HEK293 (cell line): ENCODE measurements around the gene SLC44A5.

Experiments
- YY2 ChIP-seq: fragments of 450-650 bp; formaldehyde crosslinking; IDR thresholded peaks from 2 replicates; pipeline ENCODE4 v1.5.1; 2016; ENCODE audit warnings: missing biosample characterization, missing genetic modification characterization
- ZNF350 ChIP-seq: fragments of 450-650 bp; formaldehyde crosslinking; IDR thresholded peaks from 2 replicates; pipeline ENCODE4 v1.5.0; 2017; ENCODE audit warnings: missing biosample characterization, mild to moderate bottlenecking, missing genetic modification characterization
- TF ChIP-seq, protein P1 (sequence below): fragments of 450-650 bp; formaldehyde crosslinking; IDR thresholded peaks from 2 replicates; pipeline ENCODE4 v1.5.1; 2016; ENCODE audit warnings: missing biosample characterization, missing genetic modification characterization
- TF ChIP-seq, protein P2 (sequence below): fragments of 450-650 bp; formaldehyde crosslinking; IDR thresholded peaks from 2 replicates; pipeline ENCODE4 v1.5.1; 2016; ENCODE audit warnings: missing biosample characterization, missing genetic modification characterization
- TF ChIP-seq, protein P3 (sequence below): fragments of 450-650 bp; formaldehyde crosslinking; IDR thresholded peaks from 2 replicates; pipeline ENCODE4 v1.5.1; 2016; ENCODE audit warnings: missing biosample characterization, missing genetic modification characterization
- TF ChIP-seq, protein P4 (sequence below): sonication (generic); formaldehyde crosslinking; IDR thresholded peaks from 2 replicates; pipeline ENCODE4 v1.8.1; 2022; ENCODE audit warnings: mild to moderate bottlenecking, moderate library complexity, missing genetic modification reagents

DNA sequence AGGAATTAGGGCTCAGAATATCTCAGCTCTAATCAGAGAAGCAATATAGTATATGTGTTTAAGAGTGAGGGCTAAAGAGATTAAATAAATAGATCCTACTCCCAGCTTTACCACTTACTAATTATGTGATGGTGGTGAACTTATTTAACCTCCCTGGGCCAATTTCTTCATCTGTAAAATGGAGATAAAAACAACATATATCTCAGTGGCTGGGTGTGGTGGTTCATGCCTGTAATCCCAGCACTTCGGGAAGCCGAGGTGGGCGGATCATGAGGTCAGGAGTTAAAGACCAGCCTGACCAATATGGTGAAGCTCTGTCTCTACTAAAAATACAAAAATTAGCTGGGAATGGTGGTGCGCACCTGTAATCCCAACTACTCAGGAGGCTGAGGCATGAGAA lies 135.2 kb downstream of the SLC44A5 start:
- TF ChIP-seq, protein P1, sequence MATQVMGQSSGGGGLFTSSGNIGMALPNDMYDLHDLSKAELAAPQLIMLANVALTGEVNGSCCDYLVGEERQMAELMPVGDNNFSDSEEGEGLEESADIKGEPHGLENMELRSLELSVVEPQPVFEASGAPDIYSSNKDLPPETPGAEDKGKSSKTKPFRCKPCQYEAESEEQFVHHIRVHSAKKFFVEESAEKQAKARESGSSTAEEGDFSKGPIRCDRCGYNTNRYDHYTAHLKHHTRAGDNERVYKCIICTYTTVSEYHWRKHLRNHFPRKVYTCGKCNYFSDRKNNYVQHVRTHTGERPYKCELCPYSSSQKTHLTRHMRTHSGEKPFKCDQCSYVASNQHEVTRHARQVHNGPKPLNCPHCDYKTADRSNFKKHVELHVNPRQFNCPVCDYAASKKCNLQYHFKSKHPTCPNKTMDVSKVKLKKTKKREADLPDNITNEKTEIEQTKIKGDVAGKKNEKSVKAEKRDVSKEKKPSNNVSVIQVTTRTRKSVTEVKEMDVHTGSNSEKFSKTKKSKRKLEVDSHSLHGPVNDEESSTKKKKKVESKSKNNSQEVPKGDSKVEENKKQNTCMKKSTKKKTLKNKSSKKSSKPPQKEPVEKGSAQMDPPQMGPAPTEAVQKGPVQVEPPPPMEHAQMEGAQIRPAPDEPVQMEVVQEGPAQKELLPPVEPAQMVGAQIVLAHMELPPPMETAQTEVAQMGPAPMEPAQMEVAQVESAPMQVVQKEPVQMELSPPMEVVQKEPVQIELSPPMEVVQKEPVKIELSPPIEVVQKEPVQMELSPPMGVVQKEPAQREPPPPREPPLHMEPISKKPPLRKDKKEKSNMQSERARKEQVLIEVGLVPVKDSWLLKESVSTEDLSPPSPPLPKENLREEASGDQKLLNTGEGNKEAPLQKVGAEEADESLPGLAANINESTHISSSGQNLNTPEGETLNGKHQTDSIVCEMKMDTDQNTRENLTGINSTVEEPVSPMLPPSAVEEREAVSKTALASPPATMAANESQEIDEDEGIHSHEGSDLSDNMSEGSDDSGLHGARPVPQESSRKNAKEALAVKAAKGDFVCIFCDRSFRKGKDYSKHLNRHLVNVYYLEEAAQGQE (tag by site-specific recombination): no peak
- TF ChIP-seq ZNF350 (tag by site-specific recombination): no peak
- TF ChIP-seq, protein P2, sequence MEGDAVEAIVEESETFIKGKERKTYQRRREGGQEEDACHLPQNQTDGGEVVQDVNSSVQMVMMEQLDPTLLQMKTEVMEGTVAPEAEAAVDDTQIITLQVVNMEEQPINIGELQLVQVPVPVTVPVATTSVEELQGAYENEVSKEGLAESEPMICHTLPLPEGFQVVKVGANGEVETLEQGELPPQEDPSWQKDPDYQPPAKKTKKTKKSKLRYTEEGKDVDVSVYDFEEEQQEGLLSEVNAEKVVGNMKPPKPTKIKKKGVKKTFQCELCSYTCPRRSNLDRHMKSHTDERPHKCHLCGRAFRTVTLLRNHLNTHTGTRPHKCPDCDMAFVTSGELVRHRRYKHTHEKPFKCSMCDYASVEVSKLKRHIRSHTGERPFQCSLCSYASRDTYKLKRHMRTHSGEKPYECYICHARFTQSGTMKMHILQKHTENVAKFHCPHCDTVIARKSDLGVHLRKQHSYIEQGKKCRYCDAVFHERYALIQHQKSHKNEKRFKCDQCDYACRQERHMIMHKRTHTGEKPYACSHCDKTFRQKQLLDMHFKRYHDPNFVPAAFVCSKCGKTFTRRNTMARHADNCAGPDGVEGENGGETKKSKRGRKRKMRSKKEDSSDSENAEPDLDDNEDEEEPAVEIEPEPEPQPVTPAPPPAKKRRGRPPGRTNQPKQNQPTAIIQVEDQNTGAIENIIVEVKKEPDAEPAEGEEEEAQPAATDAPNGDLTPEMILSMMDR (tag by site-specific recombination): no peak
- TF ChIP-seq, protein P3, sequence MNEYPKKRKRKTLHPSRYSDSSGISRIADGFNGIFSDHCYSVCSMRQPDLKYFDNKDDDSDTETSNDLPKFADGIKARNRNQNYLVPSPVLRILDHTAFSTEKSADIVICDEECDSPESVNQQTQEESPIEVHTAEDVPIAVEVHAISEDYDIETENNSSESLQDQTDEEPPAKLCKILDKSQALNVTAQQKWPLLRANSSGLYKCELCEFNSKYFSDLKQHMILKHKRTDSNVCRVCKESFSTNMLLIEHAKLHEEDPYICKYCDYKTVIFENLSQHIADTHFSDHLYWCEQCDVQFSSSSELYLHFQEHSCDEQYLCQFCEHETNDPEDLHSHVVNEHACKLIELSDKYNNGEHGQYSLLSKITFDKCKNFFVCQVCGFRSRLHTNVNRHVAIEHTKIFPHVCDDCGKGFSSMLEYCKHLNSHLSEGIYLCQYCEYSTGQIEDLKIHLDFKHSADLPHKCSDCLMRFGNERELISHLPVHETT (tag by site-specific recombination): no peak
- TF ChIP-seq YY2: no peak
- TF ChIP-seq, protein P4, sequence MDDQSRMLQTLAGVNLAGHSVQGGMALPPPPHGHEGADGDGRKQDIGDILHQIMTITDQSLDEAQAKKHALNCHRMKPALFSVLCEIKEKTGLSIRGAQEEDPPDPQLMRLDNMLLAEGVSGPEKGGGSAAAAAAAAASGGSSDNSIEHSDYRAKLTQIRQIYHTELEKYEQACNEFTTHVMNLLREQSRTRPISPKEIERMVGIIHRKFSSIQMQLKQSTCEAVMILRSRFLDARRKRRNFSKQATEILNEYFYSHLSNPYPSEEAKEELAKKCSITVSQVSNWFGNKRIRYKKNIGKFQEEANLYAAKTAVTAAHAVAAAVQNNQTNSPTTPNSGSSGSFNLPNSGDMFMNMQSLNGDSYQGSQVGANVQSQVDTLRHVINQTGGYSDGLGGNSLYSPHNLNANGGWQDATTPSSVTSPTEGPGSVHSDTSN (CRISPR knock-in tag): no peak
